Pancreas (tissue), 10 donors: Measurements from ENCODE around the gene DNAJC25. TPM values are rescaled to one million over a fixed set of nuclear protein-coding genes. Genes with fewer than 3 reads are reported as not detected.
"Not testable (repeated sequence)": the region's sequence is repeated elsewhere in the genome, so short reads cannot be mapped to it uniquely, and the experiment has no call there.

ENCODE experiments used
- ATAC-seq, 4 donors: fragments of 200-7000 bp; cut with Tn5 transposase; one replicate each; pipeline versions ENCODE4 v1.8.0 to v1.9.1; 2020; ENCODE audit warnings: mild to moderate bottlenecking in 4 of 4, moderate library complexity in 4 of 4
- DNase-seq, 6 donors: peaks; one replicate each; pipeline ENCODE4 v3.0.0-alpha.2; 2020
- FAIRE-seq: peaks from 2 replicates; lab custom pipeline; 2012; peaks lifted over from hg19 to GRCh38; lab: Jason Lieb, UNC
- H3K27ac ChIP-seq, 4 donors: fragments of 200-600 bp; sonication (generic); 1 replicate in 3 of 4; 2 replicates in 1 of 4; pipeline versions ENCODE4 v1.5.0 to v1.8.0; 2020
- H3K27me3 ChIP-seq, 4 donors: fragments of 200-600 bp; one replicate each; pipeline ENCODE4 v1.8.0; 2021
- H3K36me3 ChIP-seq, 3 donors: fragments of 200-600 bp; sonication (generic) in 1 of 3; one replicate each; pipeline versions ENCODE4 v1.5.0 to v1.8.0; 2020 to 2021
- H3K4me1 ChIP-seq, 3 donors: fragments of 200-600 bp; one replicate each; pipeline ENCODE4 v1.8.0; 2021
- H3K4me3 ChIP-seq, 4 donors: fragments of 200-600 bp; sonication (generic) in 2 of 4; one replicate each; pipeline versions ENCODE4 v1.5.0 to v1.8.0; 2020 to 2021
- H3K9me3 ChIP-seq, 4 donors: fragments of 200-600 bp; one replicate each; pipeline ENCODE4 v1.8.0; 2021
- CTCF ChIP-seq, 4 donors: fragments of 200-600 bp; sonication (generic) in 3 of 4; IDR thresholded peaks; one replicate each; pipeline versions ENCODE4 v1.5.0 to v1.8.0; 2021; ENCODE audit warnings: antibody characterized with exemption in 4 of 4
- WGBS, 2 donors: extraction: QIAGEN DNeasy Blood & Tissue Kit; methylation state at CpG; one replicate each; pipeline ENCODE4 v1.1.7; 2013; 5-methylcytosine and 5-hydroxymethylcytosine counted together
- intact Hi-C, 3 donors: fragments of 100-400 bp; cut with DNase I; formaldehyde crosslinking; loops; one replicate each; pipeline versions ENCODE4 v1.11.1 to v1.14.2; 2022
- polyA plus RNA-seq, 2 donors: library from polyadenylated mRNA; stranded (reverse); fragments of 200-250 nt; gene quantifications; one replicate each; pipeline ENCODE4 v1.2.3, GENCODE V29; 2013
- total RNA-seq, 6 donors: library from RNA; stranded (reverse); fragmentation: NEBNext Ultra II Directional in 4 of 6; extraction: Animal tissue kit (Norgen Biotek cat#: 25700) in 4 of 6; gene quantifications; one replicate each; pipeline versions ENCODE4 v1.2.1 to v1.2.4, GENCODE V29; 2021 to 2023
- donor health status: healthy with polysubstance abuse.
- donor health status: DM: no; HTN: no; CAD: no; lungs with moderate emphysema.
- donor health status: DM: no; HTN: no; CAD: no.
- donor health status: control.
- donor health status: control.
- donor health status: Bipolar disorder and iron deficiency.
- donor health status: DM: yes; HTN: yes; CAD: no.
- donor health status: DM: no; HTN: no; CAD: no.
- donor health status: DM: no; HTN: no; CAD: no.
- donor health status: DM: yes; HTN: yes; CAD: no.

Gene DNAJC25
- total and polyA plus RNA-seq, 8 donors: 2.2 to 6.7 (median 3.5) TPM

DNA sequence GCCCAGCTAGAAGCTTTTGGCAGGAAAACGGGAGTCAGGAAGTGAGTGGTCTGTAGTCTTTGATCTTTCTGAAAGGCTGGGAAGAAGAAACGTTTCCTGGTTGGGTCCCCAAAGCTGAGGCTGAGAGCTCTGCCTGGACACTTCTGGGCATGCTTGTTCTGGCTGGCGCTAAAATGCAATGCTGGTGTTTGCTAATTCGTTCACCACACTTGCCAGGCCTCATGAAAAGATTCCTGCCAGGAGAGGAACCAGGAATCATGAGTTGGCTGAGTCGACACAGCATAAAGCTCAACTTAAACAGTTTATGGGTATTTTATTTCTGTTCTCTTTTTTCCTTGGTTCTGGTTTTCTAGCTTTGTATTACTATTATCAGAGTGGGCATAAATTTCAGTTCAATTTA, 21.0 kb upstream of the DNAJC25 start:
- no peaks in the 10 kb centered on the region for H3K9me3 ChIP-seq
- H3K36me3 ChIP-seq: no peaks in the 10 kb centered on the region
- no peaks in the 10 kb centered on the region for H3K4me1 ChIP-seq
- intact Hi-C loops: no loop called here
- 45 to 57% methylated on average over 5 of the region's 5 CpGs for WGBS, 2 donors
- no peaks in the 10 kb centered on the region for H3K27me3 ChIP-seq
- no peak overlapping the region for H3K4me3 ChIP-seq
- ATAC-seq: no peak
- no peak overlapping the region for H3K27ac ChIP-seq
- FAIRE-seq: no peak
- TF ChIP-seq CTCF (IDR thresholded peaks at IDR 0.05): no peak
- DNase-seq: no peak

- no peak for FAIRE-seq
- intact Hi-C loops: no loop called here
- peak in 3 of 4 donors; percentile 21 to 46 (median 45) for ATAC-seq
- DNase-seq: no peak
- Histone ChIP-seq H3K27ac (no peak overlapping the region), H3K4me3 (no peak overlapping the region), H3K4me1 (no peaks in the 10 kb centered on the region), H3K27me3 (no peaks in the 10 kb centered on the region), H3K36me3 (no peaks in the 10 kb centered on the region), H3K9me3 (no peaks in the 10 kb centered on the region)
- WGBS, 2 donors: 53 to 54% methylated on average over 7 of the region's 7 CpGs
- TF ChIP-seq CTCF (IDR thresholded peaks at IDR 0.05): no peak
Observed at GRCh38 chr9:111610845-111611244, 20.3 kb upstream of the DNAJC25 start.

GRCh38 chr9:111613436-111614040, 17.6 kb upstream of the DNAJC25 start:
- Histone ChIP-seq H3K9me3 (no peaks in the 10 kb centered on the region), H3K27me3 (no peaks in the 10 kb centered on the region), H3K4me1 (no peaks in the 10 kb centered on the region), H3K4me3 (no peak overlapping the region), H3K36me3 (no peaks in the 10 kb centered on the region), H3K27ac (no peak overlapping the region)
- FAIRE-seq: no peak
- intact Hi-C loops: no loop called here
- 25 to 34% methylated on average over 4 of the region's 4 CpGs for WGBS, 2 donors
- peak in 3 of 4 donors; percentile 44 to 77 (median 55) for ATAC-seq
- DNase-seq: no peak
- TF ChIP-seq CTCF (IDR thresholded peaks at IDR 0.05): no peak

GRCh38 chr9:111615928-111616327, 15.2 kb upstream of the DNAJC25 start:
- intact Hi-C loops: no loop called here
- H3K27ac ChIP-seq: no peak overlapping the region
- no peaks in the 10 kb centered on the region for H3K9me3 ChIP-seq
- no peaks in the 10 kb centered on the region for H3K4me1 ChIP-seq
- H3K36me3 ChIP-seq: no peaks in the 10 kb centered on the region
- TF ChIP-seq CTCF (IDR thresholded peaks at IDR 0.05): no peak
- ATAC-seq (no peak), FAIRE-seq (no peak), DNase-seq (no peak)
- WGBS, 2 donors: 59 to 62% methylated on average over 3 of the region's 3 CpGs
- H3K4me3 ChIP-seq: no peak overlapping the region
- no peaks in the 10 kb centered on the region for H3K27me3 ChIP-seq

- H3K4me3 ChIP-seq, H3K36me3 ChIP-seq, H3K9me3 ChIP-seq, FAIRE-seq, H3K27ac ChIP-seq, H3K27me3 ChIP-seq, ATAC-seq, H3K4me1 ChIP-seq, intact Hi-C loops: not testable (repeated sequence)
- 89 to 98% methylated on average over 21 to 29 of the region's 29 CpGs for WGBS, 2 donors
- peak in 1 of 6 donors; percentile 55 for DNase-seq
Observed at GRCh38 chr9:111617349-111617748, 13.8 kb upstream of the DNAJC25 start.
